Endothelial cell of umbilical vein (primary cell): ENCODE measurements around the gene TAGLN. TPM values are rescaled to one million over a fixed set of nuclear protein-coding genes. Genes with fewer than 3 reads are reported as not detected.

ENCODE experiments used
- BruUV-seq: library from RNA; stranded (reverse); fragments of 400-500 nt; replicated peaks from 2 replicates; lab custom pipeline; 2021; lab: Mats Ljungman, UMichigan
- CTCF ChIA-PET: fragments of 300-600, 350-600 bp; sonication (Branson Sonifier 250); formaldehyde crosslinking; loops from one replicate; lab custom pipeline; 2021; ENCODE audit warnings: antibody characterized with exemption, inconsistent platforms; lab: Charles Lee
- POLR2A ChIA-PET: fragments of 300-600, 350-600 bp; sonication (Branson Sonifier 250); formaldehyde crosslinking; loops from one replicate; lab custom pipeline; 2021; ENCODE audit warnings: antibody characterized with exemption, inconsistent platforms; lab: Charles Lee
- DNase-seq: peaks from one replicate; pipeline ENCODE4 v3.0.0-alpha.2; 2011; ENCODE audit warnings: low read depth, low spot score
- FAIRE-seq: peaks from 2 replicates; lab custom pipeline; 2011; peaks lifted over from hg19 to GRCh38; lab: Jason Lieb, UNC
- H2AFZ ChIP-seq: 2 replicates; pipeline ENCODE4 v1.6.0; 2012; ENCODE audit warnings: low read depth, low read length, control low read depth, inconsistent platforms
- H3K27ac ChIP-seq: 2 replicates; pipeline ENCODE4 v1.5.1; 2011; ENCODE audit warnings: low read depth, mild to moderate bottlenecking, control low read depth, low read length, moderate library complexity; ENCODE audit not compliant: insufficient read depth
- H3K27me3 ChIP-seq, 2 experiments: 2 replicates each; pipeline versions ENCODE4 v1.6.0 to v1.6.1; 2011; ENCODE audit warnings: low read length in 2 of 2, mixed read lengths in 1 of 2; ENCODE audit not compliant: control insufficient read depth in 2 of 2, insufficient read depth in 2 of 2
- H3K36me3 ChIP-seq, 2 experiments: 2 replicates in 1 of 2; 3 replicates in 1 of 2; pipeline ENCODE4 v1.5.1; 2011; ENCODE audit warnings: low read length in 2 of 2, mild to moderate bottlenecking in 1 of 2, moderate library complexity in 1 of 2; ENCODE audit not compliant: control insufficient read depth in 2 of 2, insufficient read depth in 2 of 2; ENCODE audit errors: extremely low read depth in 1 of 2
- H3K4me1 ChIP-seq: 3 replicates; pipeline ENCODE4 v1.5.1; 2011; ENCODE audit warnings: mild to moderate bottlenecking, low read length; ENCODE audit not compliant: control insufficient read depth, insufficient read depth; ENCODE audit errors: extremely low read depth
- H3K4me2 ChIP-seq: 2 replicates; pipeline ENCODE4 v1.6.1; 2011; ENCODE audit warnings: low read length, control low read depth, mixed read lengths; ENCODE audit not compliant: insufficient read depth
- H3K4me3 ChIP-seq, 3 experiments: fragments of 200-600 bp in 1 of 3; sonication (generic), shearing (Covaris generic) in 1 of 3; replicated peaks in 1 of 3; 2 replicates each; pipeline ENCODE4 v1.5.1; 2011 to 2016; ENCODE audit warnings: control low read depth in 3 of 3, low read length in 3 of 3, mild to moderate bottlenecking in 2 of 3, inconsistent platforms in 1 of 3, low read depth in 1 of 3, moderate library complexity in 1 of 3; ENCODE audit not compliant: insufficient read depth in 1 of 3
- H3K79me2 ChIP-seq: 2 replicates; pipeline ENCODE4 v1.6.0; 2012; ENCODE audit warnings: low read length, inconsistent platforms; ENCODE audit not compliant: control insufficient read depth, insufficient read depth
- H3K9ac ChIP-seq: replicated peaks from 2 replicates; pipeline ENCODE3; 2011; ENCODE audit warnings: low read length, control low read depth; ENCODE audit not compliant: insufficient read depth; ENCODE audit errors: extremely low read depth
- H3K9me1 ChIP-seq: replicated peaks from 3 replicates; pipeline ENCODE4 v1.6.0; 2011; ENCODE audit warnings: mild to moderate bottlenecking, low read length; ENCODE audit not compliant: control insufficient read depth, insufficient read depth; ENCODE audit errors: extremely low read depth
- H3K9me3 ChIP-seq: replicated peaks from 2 replicates; pipeline ENCODE4 v1.5.1; 2012; ENCODE audit warnings: low read length, inconsistent platforms; ENCODE audit not compliant: control insufficient read depth, insufficient read depth
- H4K20me1 ChIP-seq: replicated peaks from 2 replicates; pipeline ENCODE3; 2011; ENCODE audit warnings: mild to moderate bottlenecking, low read length; ENCODE audit not compliant: control insufficient read depth, insufficient read depth; ENCODE audit errors: extremely low read depth
- CTCF ChIP-seq, 2 donors: IDR thresholded peaks; 1 replicate in 1 of 2; 2 replicates in 1 of 2; pipeline ENCODE4 v1.5.1; 2011; ENCODE audit warnings: low read length in 2 of 2, mild to moderate bottlenecking in 2 of 2, moderate library complexity in 2 of 2, control low read depth in 1 of 2, inconsistent platforms in 1 of 2, low read depth in 1 of 2; ENCODE audit not compliant: insufficient read depth in 1 of 2; ENCODE audit errors: extremely low read depth in 1 of 2
- EZH2 ChIP-seq: IDR thresholded peaks from 2 replicates; pipeline ENCODE4 v1.6.1; 2012; ENCODE audit warnings: borderline replicate concordance, low read depth, mild to moderate bottlenecking, moderate library complexity, low read length, inconsistent platforms; ENCODE audit not compliant: severe bottlenecking
- FOS ChIP-seq: IDR thresholded peaks from 2 replicates; pipeline ENCODE4 v1.6.1; 2011; ENCODE audit warnings: mild to moderate bottlenecking, low read length, moderate library complexity, borderline replicate concordance; ENCODE audit not compliant: insufficient read depth
- GATA2 ChIP-seq: IDR thresholded peaks from 2 replicates; pipeline ENCODE4 v1.7.0; 2011; ENCODE audit warnings: low read depth, mild to moderate bottlenecking, moderate library complexity, mixed read lengths, low read length; ENCODE audit not compliant: insufficient read length, insufficient read depth
- JUN ChIP-seq: IDR thresholded peaks from 2 replicates; pipeline ENCODE4 v1.6.1; 2011; ENCODE audit warnings: borderline replicate concordance, low read depth; ENCODE audit not compliant: insufficient read length, insufficient read depth
- MAX ChIP-seq: IDR thresholded peaks from 2 replicates; pipeline ENCODE4 v1.6.1; 2011; ENCODE audit not compliant: insufficient read depth, insufficient read length
- MYC ChIP-seq: IDR thresholded peaks from one replicate; pipeline ENCODE4 v1.6.1; 2011; ENCODE audit warnings: mild to moderate bottlenecking, low read depth, low read length
- POLR2A ChIP-seq: IDR thresholded peaks from 2 replicates; pipeline ENCODE4 v1.6.1; 2012; ENCODE audit warnings: low read depth, mild to moderate bottlenecking, control low read depth, low read length
- POLR2AphosphoS5 ChIP-seq: IDR thresholded peaks from 2 replicates; pipeline ENCODE4 v1.6.1; 2012; ENCODE audit warnings: low read depth, mild to moderate bottlenecking, control low read depth, low read length, moderate library complexity; ENCODE audit not compliant: insufficient read depth
- dilution Hi-C: fragments of 300-500 bp; cut with MboI; formaldehyde crosslinking; loops from one replicate; pipeline ENCODE4 v1.15.0; 2019; ENCODE audit warnings: low sequenced_read_pairs; ENCODE audit not compliant: extremely low pct_ligation_motif_present
- intact Hi-C: fragments of 100-400 bp; cut with micrococcal nuclease; formaldehyde crosslinking; loops from one replicate; pipeline ENCODE4 v1.10.0; 2022
- polyA plus RNA-seq, 4 experiments: library from polyadenylated mRNA; depleted of rRNA in 3 of 4; stranded (reverse) in 3 of 4; unstranded in 1 of 4; fragments of >200 nt; gene quantifications; 2 replicates each; pipeline versions ENCODE4 v1.2.1 to v1.2.3, GENCODE V29; 2011 to 2012; ENCODE audit warnings: missing spikeins in 1 of 4
- total RNA-seq: library from RNA; stranded (reverse); gene quantifications from 2 replicates; pipeline ENCODE4 v1.2.3, GENCODE V29; 2021

TAGLN gene
- total and polyA plus RNA-seq, 2 donors (not counting 3 experiments of a cell fraction or from before 2014, with no cell fraction given): 20.8 to 113 TPM

DNA sequence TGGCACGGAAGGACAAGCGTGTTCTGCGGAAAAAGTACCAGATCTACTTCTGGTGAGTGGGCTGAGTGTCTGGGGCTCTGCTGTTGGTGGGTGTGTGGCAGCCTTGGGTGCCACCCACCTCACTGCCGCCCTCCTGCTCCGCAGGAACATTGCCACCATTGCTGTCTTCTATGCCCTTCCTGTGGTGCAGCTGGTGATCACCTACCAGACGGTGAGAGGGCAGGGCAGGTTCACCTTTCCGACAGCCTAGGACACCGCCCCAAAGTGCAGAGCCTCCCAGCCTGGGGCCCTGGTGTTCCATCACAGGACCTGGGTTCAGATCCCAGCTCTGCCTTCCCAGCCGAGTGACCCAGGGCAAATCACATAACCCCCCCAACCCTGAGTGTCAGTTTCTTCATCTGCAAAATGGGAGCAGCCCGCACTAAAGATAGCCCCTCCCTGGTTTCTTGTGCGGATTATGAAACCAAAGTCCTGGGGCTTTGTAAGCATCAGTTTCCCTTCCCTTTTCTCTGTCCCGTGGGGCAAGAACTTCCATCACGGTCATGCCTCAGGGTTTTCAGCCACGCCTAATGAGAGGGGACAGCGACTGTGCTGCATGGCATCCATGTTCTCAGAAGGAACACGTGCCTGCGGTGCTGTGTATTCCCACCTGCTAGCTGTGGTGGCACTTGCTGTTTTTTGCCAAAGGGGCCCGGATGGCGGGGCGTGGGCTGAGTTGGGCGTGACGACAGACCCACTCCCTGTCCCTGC, 9.8 kb upstream of the TAGLN start:
- BruUV-seq: no TSS peak
- dilution Hi-C loops: no loop called here
- ChIA-PET POLR2A (no interaction called here), CTCF (no interaction called here)
- Histone ChIP-seq H2AFZ (no peak overlapping the region), H3K27me3 (no peaks in the 10 kb centered on the region), H3K9ac (no peak overlapping the region), H3K4me3 (no peak overlapping the region), H3K9me3 (no peaks in the 10 kb centered on the region), H3K27ac (no peak overlapping the region), H3K9me1 (no peaks in the 10 kb centered on the region), H3K4me2 (no peak overlapping the region), H3K4me1 (no peaks in the 10 kb centered on the region), H3K36me3 (peaks cover 0 to 33% of the 10 kb centered on the region in 2 experiments), H4K20me1 (no peaks in the 10 kb centered on the region), H3K79me2 (no peaks in the 10 kb centered on the region)
- FAIRE-seq (no peak), DNase-seq (no peak)
- intact Hi-C loops: no loop called here
- TF ChIP-seq MYC (no peak), POLR2A (no peak)

GRCh38 chr11:117189941-117190544, 9.1 kb upstream of the TAGLN start:
- Histone ChIP-seq H3K27ac (no peak overlapping the region), H3K9ac (no peak overlapping the region), H3K79me2 (no peaks in the 10 kb centered on the region), H3K9me1 (no peaks in the 10 kb centered on the region), H3K36me3 (peaks cover 0 to 33% of the 10 kb centered on the region in 2 experiments), H3K4me3 (no peak overlapping the region), H3K9me3 (no peaks in the 10 kb centered on the region), H2AFZ (no peak overlapping the region), H3K4me1 (no peaks in the 10 kb centered on the region), H3K27me3 (no peaks in the 10 kb centered on the region), H4K20me1 (no peaks in the 10 kb centered on the region), H3K4me2 (no peak overlapping the region)
- DNase-seq: no peak
- no TSS peak for BruUV-seq
- FAIRE-seq: no peak
- CTCF ChIA-PET: no interaction called here
- POLR2A ChIA-PET: no interaction called here
- no peak for TF ChIP-seq POLR2AphosphoS5
- TF ChIP-seq MYC: no peak
- no peak for TF ChIP-seq POLR2A
- TF ChIP-seq FOS: no peak
- no peak for TF ChIP-seq MAX
- TF ChIP-seq CTCF (IDR thresholded peaks at IDR 0.05; ENCODE audit: extremely low read depth in 1 of 2, insufficient read depth in 1 of 2, low read depth in 1 of 2, low read length in 2 of 2): no peak
- TF ChIP-seq JUN: no peak
- no peak for TF ChIP-seq EZH2
- TF ChIP-seq GATA2: no peak
- intact Hi-C loops (no loop called here), dilution Hi-C loops (no loop called here)
